HUDEP-2 (cell line): Measurements from ENCODE around the gene SLC2A9.
"Not testable (repeated sequence)": the region's sequence is repeated elsewhere in the genome, so short reads cannot be mapped to it uniquely, and the experiment has no call there.

Source experiments
- DNase-seq, 76 experiments: peaks; one replicate each; lab custom pipeline; 2025; ENCODE audit not compliant: unreplicated experiment in 76 of 76; lab: John Stamatoyannopoulos, UW

The SLC2A9 gene

DNA sequence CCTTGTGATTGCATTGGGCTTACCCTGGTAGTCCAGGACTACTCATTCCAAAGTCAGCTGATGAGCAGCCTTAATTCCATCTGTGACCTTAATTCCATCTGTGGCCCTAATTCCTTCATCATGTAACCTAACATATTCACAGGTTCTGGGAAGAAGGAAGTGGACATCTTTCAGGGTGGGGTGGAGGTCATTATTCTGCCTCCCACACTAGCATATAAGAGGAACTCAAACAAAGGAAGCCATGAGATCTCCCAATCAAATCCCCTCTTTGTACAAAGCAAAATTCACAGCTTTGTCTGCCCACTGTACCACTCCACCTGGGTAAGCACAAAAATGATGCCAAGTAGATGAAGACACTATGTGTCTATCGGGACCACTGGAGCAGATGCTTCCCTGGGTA lies 87.3 kb downstream of the SLC2A9 start:
- no peak for DNase-seq

- no peak for DNase-seq
These were observed 88.1 kb downstream of the SLC2A9 start for GRCh38 chr4:9933184-9933583.

- DNase-seq, result no peak
These were observed 88.5 kb downstream of the SLC2A9 start for GRCh38 chr4:9932771-9933170.

GRCh38 chr4:9931146-9931545 lies 90.2 kb downstream of the SLC2A9 start:
- no peak for DNase-seq

- DNase-seq, result no peak
These were observed 92.2 kb downstream of the SLC2A9 start for GRCh38 chr4:9929111-9929510.

GRCh38 chr4:9927341-9928007 lies 93.8 kb downstream of the SLC2A9 start:
- no peak for DNase-seq

GRCh38 chr4:9926586-9926985 lies 94.7 kb downstream of the SLC2A9 start:
- no peak for DNase-seq

DNA sequence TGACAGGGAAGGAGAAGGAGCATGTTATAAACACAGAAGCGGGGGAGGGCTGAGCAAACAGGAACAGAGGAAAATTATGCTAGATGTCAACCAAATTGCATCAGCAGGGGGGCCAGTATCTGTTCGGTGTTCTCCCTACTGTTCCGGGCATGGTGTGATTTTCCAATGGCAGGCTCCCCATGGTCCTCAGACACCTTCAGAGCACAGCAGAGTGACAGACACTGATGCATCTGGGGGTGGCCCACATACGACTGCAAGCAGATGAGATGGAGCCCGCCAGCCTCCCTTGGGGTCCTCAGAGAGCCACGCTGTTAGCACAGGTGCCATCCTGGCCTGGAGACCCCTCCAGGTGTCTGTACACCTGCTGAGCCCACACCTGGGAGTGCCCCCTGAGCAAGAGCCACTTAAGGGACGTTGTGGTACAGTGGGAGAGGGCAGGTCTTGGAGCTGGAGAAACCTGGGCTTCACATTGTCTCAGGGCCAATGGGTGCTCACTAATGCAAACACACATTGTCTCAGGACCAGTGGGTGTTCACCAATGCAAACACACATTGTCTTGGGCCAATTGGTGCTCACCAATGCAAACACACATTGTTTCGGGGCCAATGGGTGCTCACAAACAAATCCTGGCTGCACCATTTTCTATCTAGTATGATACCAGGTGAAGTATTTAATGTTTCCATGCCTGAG lies 95.4 kb downstream of the SLC2A9 start:
- no peak for DNase-seq

GRCh38 chr4:9924750-9925149 lies 96.5 kb downstream of the SLC2A9 start:
- DNase-seq, result no peak

- DNase-seq, result no peak
These were observed 98.0 kb downstream of the SLC2A9 start for GRCh38 chr4:9923195-9923812.

GRCh38 chr4:9921326-9921725 lies 100.0 kb downstream of the SLC2A9 start:
- DNase-seq, result no peak

GRCh38 chr4:9920029-9920428 lies 101.3 kb downstream of the SLC2A9 start:
- no peak for DNase-seq

DNA sequence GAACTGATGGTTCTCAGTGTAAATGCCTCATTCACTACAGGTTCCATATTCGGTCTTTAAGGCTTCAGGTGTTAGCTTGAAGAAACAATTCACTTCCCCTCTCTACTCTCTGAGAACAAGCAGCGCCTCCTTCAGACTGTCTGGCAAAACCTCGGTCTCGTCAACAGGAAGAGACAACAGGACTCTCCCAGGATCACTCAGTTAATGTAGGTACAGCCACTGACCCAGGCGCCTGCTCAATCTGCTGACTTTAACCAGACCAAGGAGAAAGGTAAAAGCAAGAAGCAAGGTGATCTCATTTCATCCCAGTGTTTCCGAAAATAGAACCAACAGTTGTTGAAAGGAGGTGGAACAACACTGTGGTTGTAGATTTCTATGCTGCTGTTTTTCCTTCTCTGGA lies 102.2 kb downstream of the SLC2A9 start:
- DNase-seq, result no peak

GRCh38 chr4:9918484-9918883 lies 102.8 kb downstream of the SLC2A9 start:
- DNase-seq, result no peak

DNA sequence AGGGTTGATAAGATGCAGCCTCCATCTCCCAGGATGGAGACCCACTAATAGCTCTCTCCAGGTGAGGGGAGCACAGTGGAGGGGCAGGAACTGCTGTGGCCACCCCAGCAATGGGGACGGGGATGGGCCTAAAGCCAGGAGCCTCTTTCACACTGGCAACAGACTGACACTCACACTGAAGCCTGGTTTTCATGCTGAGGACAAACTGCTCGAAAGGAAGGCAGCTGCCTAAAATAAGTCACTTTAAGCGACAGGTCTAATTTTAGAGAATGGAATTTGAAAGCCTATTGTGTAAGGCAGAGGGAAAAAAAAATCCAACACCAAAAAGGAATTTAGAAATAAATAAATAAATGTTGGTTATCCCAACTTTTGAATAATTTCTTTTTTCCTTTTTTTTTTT lies 104.4 kb downstream of the SLC2A9 start:
- no peak for DNase-seq

GRCh38 chr4:9916346-9916745 lies 105.0 kb downstream of the SLC2A9 start:
- DNase-seq, result no peak

- DNase-seq, result no peak
These were observed 107.5 kb downstream of the SLC2A9 start for GRCh38 chr4:9913846-9914245.

DNA sequence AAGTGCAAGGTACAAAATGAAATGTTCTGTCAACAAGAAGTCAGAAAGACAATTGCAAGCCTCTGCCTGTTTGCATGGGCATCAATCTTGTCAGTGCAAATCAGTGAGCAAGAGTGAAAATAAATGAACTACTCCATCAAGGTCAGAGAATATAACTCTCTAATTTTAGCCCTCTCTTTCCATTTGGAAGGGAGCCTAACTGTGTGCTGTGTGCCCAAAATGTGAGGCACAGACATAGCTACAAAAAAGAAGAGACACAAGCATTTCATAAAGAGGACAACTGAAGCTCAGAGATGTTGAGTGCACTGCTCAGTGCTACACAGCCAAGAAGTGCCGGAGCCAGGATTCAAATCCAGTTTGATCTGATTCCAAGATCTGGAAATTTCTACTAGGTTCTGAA lies 114.3 kb downstream of the SLC2A9 start:
- DNase-seq, result no peak

- DNase-seq, result no peak
These were observed 116.2 kb downstream of the SLC2A9 start for GRCh38 chr4:9904976-9905587.

DNA sequence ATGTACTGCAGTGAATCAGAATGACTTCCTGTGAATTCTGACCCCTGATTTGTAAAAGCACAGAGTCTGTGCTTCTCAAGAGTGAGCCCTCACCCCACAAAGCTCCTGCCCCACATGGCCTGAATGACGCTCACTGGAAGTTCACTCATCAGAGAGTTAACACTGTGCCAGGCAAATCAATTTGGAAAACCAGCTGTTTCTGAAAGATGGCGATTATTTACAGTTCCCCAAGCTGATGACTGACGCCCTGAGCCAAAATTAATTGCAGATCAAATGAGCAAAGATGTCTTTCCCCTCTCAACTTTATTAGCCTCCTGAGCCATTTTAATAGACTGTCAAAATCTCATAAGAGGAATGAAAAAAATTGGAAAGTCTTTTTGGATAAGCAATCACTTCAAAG lies 118.0 kb downstream of the SLC2A9 start:
- no peak for DNase-seq

- DNase-seq, result no peak
These were observed 120.0 kb downstream of the SLC2A9 start for GRCh38 chr4:9901257-9901656.

GRCh38 chr4:9900633-9901032 lies 120.7 kb downstream of the SLC2A9 start:
- DNase-seq, result not testable (repeated sequence)
